ENCODE results near the gene WDFY1. TPM values are rescaled to one million over a fixed set of nuclear protein-coding genes. Genes with fewer than 3 reads are reported as not detected.
A peak's percentile ranks its signal among the peaks of the same experiment; 100 is the strongest.

WDFY1 gene
- polyA plus RNA-seq, 3 donors = 31.7 to 59.8 (median 40.7) TPM

DNA sequence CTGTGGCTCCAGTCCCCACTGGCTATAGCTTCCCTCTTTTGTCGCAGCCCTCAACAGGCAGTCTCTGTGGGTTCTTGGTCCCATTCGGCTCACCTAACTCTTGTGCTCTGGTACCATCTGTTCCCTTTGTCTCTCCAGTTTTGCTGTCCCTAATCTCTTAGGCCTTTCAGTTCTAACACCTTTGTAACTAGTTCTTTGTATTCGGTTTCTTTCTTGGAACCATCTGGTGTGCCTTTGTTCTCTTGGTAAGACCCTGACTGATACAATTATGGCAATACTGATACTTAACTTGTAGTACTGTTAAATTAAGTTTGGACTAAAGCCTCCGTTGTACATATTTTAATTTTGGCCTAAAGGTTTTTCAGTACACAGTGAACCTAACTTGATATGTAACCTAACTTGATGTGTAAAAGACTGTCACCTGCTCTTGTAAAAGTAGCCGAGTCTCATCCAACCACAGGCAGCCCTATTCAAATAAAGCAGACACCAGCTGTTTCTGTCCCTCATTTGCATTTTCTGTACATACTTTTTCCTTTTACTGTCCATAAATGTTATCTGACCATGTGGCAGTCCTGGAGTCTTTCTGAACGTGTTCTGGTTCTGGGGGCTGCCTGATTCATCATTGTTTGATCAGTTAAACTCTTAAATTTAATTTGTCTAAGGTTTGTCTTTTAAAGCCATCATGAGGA lies 7.3 kb upstream of the WDFY1 start:
- Mint-ChIP-seq H3K9me3 (peaks cover 0 to 2% (median 0%) of the 10 kb centered on the region in 7 donors), H3K27me3 (ENCODE audit: low read depth in 3 of 3) (peaks cover 0 to 6% (median 0%) of the 10 kb centered on the region in 3 donors), H3K27ac (no peak overlapping the region), H3K36me3 (peaks cover 0 to 2% of the 10 kb centered on the region in 2 donors), H3K4me3 (no peak overlapping the region), H3K4me1 (peaks cover 34% of the 10 kb centered on the region)
- Histone ChIP-seq H3K36me3 (replicated peaks in 1 of 2; ENCODE audit: control insufficient read depth in 1 of 2, insufficient read depth in 2 of 2, low read length in 2 of 2) (no peaks in the 10 kb centered on the region), H2AFZ (ENCODE audit: insufficient read depth, low read depth, low read length, poor library complexity, severe bottlenecking) (no peak overlapping the region), H4K20me1 (ENCODE audit: insufficient read depth, low read length) (no peaks in the 10 kb centered on the region), H3K27me3 (ENCODE audit: control insufficient read depth in 2 of 2, insufficient read depth in 2 of 2, low read length in 2 of 2) (no peaks in the 10 kb centered on the region), H3K4me1 (ENCODE audit: control insufficient read depth in 1 of 2, insufficient read depth in 2 of 2, low read length in 2 of 2) (peaks cover 11 to 12% of the 10 kb centered on the region in 2 donors), H3K79me2 (ENCODE audit: insufficient read depth, low read length) (peaks cover 1% of the 10 kb centered on the region), H3K4me2 (replicated peaks; ENCODE audit: extremely low read depth, low read length, poor library complexity, severe bottlenecking) (no peak overlapping the region), H3K4me3 (replicated peaks in 1 of 3; ENCODE audit: low read depth in 2 of 3, low read length in 3 of 3) (no peak overlapping the region), H3K9me3 (replicated peaks in 1 of 2; ENCODE audit: control insufficient read depth in 1 of 2, insufficient read depth in 1 of 2, low read length in 2 of 2) (no peaks in the 10 kb centered on the region), H3K27ac (ENCODE audit: low read depth in 1 of 2, low read length in 2 of 2) (no peak overlapping the region), H3K9ac (ENCODE audit: insufficient read depth, low read length, poor library complexity, severe bottlenecking) (no peak overlapping the region)
- DNase-seq = no peak
- WGBS (ENCODE audit: insufficient coverage) = 93% methylated on average over 4 of the region's 6 CpGs
- intact Hi-C loops (cut with micrococcal nuclease) = loop anchor here (10.0 kb wide), 3 partner anchors 118 to 632 kb away; partner anchors contain the start of genes AP1S3 (in 1 of the 2) and CUL3 (in 1 of the 2)
- no peak for TF ChIP-seq CTCF (IDR thresholded peaks at IDR 0.05)

- Histone ChIP-seq H3K9me3 (replicated peaks in 1 of 2; ENCODE audit: control insufficient read depth in 1 of 2, insufficient read depth in 1 of 2, low read length in 2 of 2) (no peaks in the 10 kb centered on the region), H3K27me3 (ENCODE audit: control insufficient read depth in 2 of 2, insufficient read depth in 2 of 2, low read length in 2 of 2) (no peaks in the 10 kb centered on the region), H3K9ac (ENCODE audit: insufficient read depth, low read length, poor library complexity, severe bottlenecking) (no peak overlapping the region), H3K79me2 (ENCODE audit: insufficient read depth, low read length) (peaks cover 1% of the 10 kb centered on the region), H3K4me3 (replicated peaks in 1 of 3; ENCODE audit: low read depth in 2 of 3, low read length in 3 of 3) (no peak overlapping the region), H2AFZ (ENCODE audit: insufficient read depth, low read depth, low read length, poor library complexity, severe bottlenecking) (no peak overlapping the region), H3K36me3 (replicated peaks in 1 of 2; ENCODE audit: control insufficient read depth in 1 of 2, insufficient read depth in 2 of 2, low read length in 2 of 2) (no peaks in the 10 kb centered on the region), H3K4me1 (ENCODE audit: control insufficient read depth in 1 of 2, insufficient read depth in 2 of 2, low read length in 2 of 2) (peaks cover 3 to 4% of the 10 kb centered on the region in 2 donors), H3K4me2 (replicated peaks; ENCODE audit: extremely low read depth, low read length, poor library complexity, severe bottlenecking) (no peak overlapping the region), H3K27ac (ENCODE audit: low read depth in 1 of 2, low read length in 2 of 2) (no peak overlapping the region), H4K20me1 (ENCODE audit: insufficient read depth, low read length) (no peaks in the 10 kb centered on the region)
- peak overlapping the region in 1 of 2 donors; percentile 32 for H3K4me3 Mint-ChIP-seq
- H3K27ac Mint-ChIP-seq = peak overlapping the region in 4 of 7 donors; percentile 19 to 76 (median 40)
- H3K36me3 Mint-ChIP-seq = peaks cover 0 to 2% of the 10 kb centered on the region in 2 donors
- no peaks in the 10 kb centered on the region for H3K9me3 Mint-ChIP-seq
- intact Hi-C loops (cut with micrococcal nuclease) = loop anchor here (10.0 kb wide), 3 partner anchors 116 to 634 kb away; partner anchors contain the start of genes AP1S3 (in 1 of the 2) and CUL3 (in 1 of the 2)
- TF ChIP-seq CTCF (IDR thresholded peaks at IDR 0.05) = no peak
- H3K27me3 Mint-ChIP-seq (ENCODE audit: low read depth in 3 of 3) = peaks cover 0 to 7% (median 0%) of the 10 kb centered on the region in 3 donors
- peaks cover 28% of the 10 kb centered on the region for H3K4me1 Mint-ChIP-seq
- no peak for DNase-seq
- 33% methylated on average over 1 of the region's 3 CpGs for WGBS (ENCODE audit: insufficient coverage)
Observed at GRCh38 chr2:223950448-223951347, 5.6 kb upstream of the WDFY1 start.
